SK-N-SH (cell line): ENCODE results near the gene CCDC175.

Experiments
- CTCF ChIP-seq: fragments of 200-600 bp; sonication (generic); IDR thresholded peaks from 2 replicates; pipeline ENCODE4 v1.6.1; 2017; ENCODE audit warnings: antibody characterized with exemption, mild to moderate bottlenecking, moderate library complexity
- EP300 ChIP-seq, 2 experiments: IDR thresholded peaks; 2 replicates each; pipeline versions ENCODE4 v1.4.0 to v1.6.1; 2012; ENCODE audit warnings: borderline replicate concordance in 1 of 2, low read depth in 1 of 2, low read length in 1 of 2
- EZH2phosphoT487 ChIP-seq: fragments of 200-600 bp; sonication (generic); IDR thresholded peaks from 2 replicates; pipeline ENCODE4 v1.6.1; 2017; ENCODE audit warnings: low read depth, mixed run types, mild to moderate bottlenecking, antibody characterized with exemption, moderate library complexity, borderline replicate concordance
- FOXM1 ChIP-seq: IDR thresholded peaks from 2 replicates; pipeline ENCODE4 v1.4.0; 2012; ENCODE audit warnings: low read depth, mild to moderate bottlenecking
- JUND ChIP-seq: IDR thresholded peaks from 2 replicates; pipeline ENCODE4 v1.4.0; 2012
- PBX3 ChIP-seq: IDR thresholded peaks from 2 replicates; pipeline ENCODE4; 2012
- RAD21 ChIP-seq: IDR thresholded peaks from 2 replicates; pipeline ENCODE4 v1.6.1; 2012; ENCODE audit warnings: mild to moderate bottlenecking, low read length
- REST ChIP-seq: IDR thresholded peaks from 2 replicates; pipeline ENCODE4 v1.6.1; 2012; ENCODE audit warnings: mild to moderate bottlenecking, low read depth, low read length, moderate library complexity
- SMC3 ChIP-seq: IDR thresholded peaks from 2 replicates; pipeline ENCODE4 v1.6.1; 2012; ENCODE audit warnings: low read depth, low read length, improper control_type of control experiment
- TEAD4 ChIP-seq: IDR thresholded peaks from 2 replicates; pipeline ENCODE4 v1.4.0; 2012; ENCODE audit warnings: mild to moderate bottlenecking, borderline replicate concordance; ENCODE audit not compliant: insufficient read depth
- USF2 ChIP-seq: fragments of 150-350 bp; IDR thresholded peaks from 2 replicates; pipeline ENCODE4 v1.6.1; 2017; ENCODE audit warnings: antibody characterized with exemption, low read length, low read depth, borderline replicate concordance

- TF ChIP-seq EZH2phosphoT487 (no peak), CTCF (no peak), JUND (no peak), USF2 (no peak), FOXM1 (no peak), REST (no peak), SMC3 (no peak), PBX3 (no peak), EP300 (IDR thresholded peaks at IDR 0.05; ENCODE audit: borderline replicate concordance in 1 of 2, low read depth in 1 of 2, low read length in 1 of 2) (no peak), RAD21 (no peak), TEAD4 (no peak)
These were observed 10.3 kb downstream of the CCDC175 start for GRCh38 chr14:59566296-59566695.
